Endothelial cell of umbilical vein (primary cell): ENCODE measurements around the gene C9orf153.

Source experiments
- EZH2 ChIP-seq: IDR thresholded peaks from 2 replicates; pipeline ENCODE4 v1.6.1; 2012; ENCODE audit warnings: borderline replicate concordance, low read depth, mild to moderate bottlenecking, moderate library complexity, low read length, inconsistent platforms; ENCODE audit not compliant: severe bottlenecking
- FOS ChIP-seq: IDR thresholded peaks from 2 replicates; pipeline ENCODE4 v1.6.1; 2011; ENCODE audit warnings: mild to moderate bottlenecking, low read length, moderate library complexity, borderline replicate concordance; ENCODE audit not compliant: insufficient read depth
- GATA2 ChIP-seq: IDR thresholded peaks from 2 replicates; pipeline ENCODE4 v1.7.0; 2011; ENCODE audit warnings: low read depth, mild to moderate bottlenecking, moderate library complexity, mixed read lengths, low read length; ENCODE audit not compliant: insufficient read length, insufficient read depth
- MAX ChIP-seq: IDR thresholded peaks from 2 replicates; pipeline ENCODE4 v1.6.1; 2011; ENCODE audit not compliant: insufficient read depth, insufficient read length
- MYC ChIP-seq: IDR thresholded peaks from one replicate; pipeline ENCODE4 v1.6.1; 2011; ENCODE audit warnings: mild to moderate bottlenecking, low read depth, low read length
- POLR2A ChIP-seq: IDR thresholded peaks from 2 replicates; pipeline ENCODE4 v1.6.1; 2012; ENCODE audit warnings: low read depth, mild to moderate bottlenecking, control low read depth, low read length
- POLR2AphosphoS5 ChIP-seq: IDR thresholded peaks from 2 replicates; pipeline ENCODE4 v1.6.1; 2012; ENCODE audit warnings: low read depth, mild to moderate bottlenecking, control low read depth, low read length, moderate library complexity; ENCODE audit not compliant: insufficient read depth
- TF ChIP-seq, protein P1 (sequence below), 2 donors: IDR thresholded peaks; 1 replicate in 1 of 2; 2 replicates in 1 of 2; pipeline ENCODE4 v1.5.1; 2011; ENCODE audit warnings: low read length in 2 of 2, mild to moderate bottlenecking in 2 of 2, moderate library complexity in 2 of 2, control low read depth in 1 of 2, inconsistent platforms in 1 of 2, low read depth in 1 of 2; ENCODE audit not compliant: insufficient read depth in 1 of 2; ENCODE audit errors: extremely low read depth in 1 of 2

GRCh38 chr9:86248746-86249145, 10.7 kb downstream of the C9orf153 start:
- TF ChIP-seq, protein P1, sequence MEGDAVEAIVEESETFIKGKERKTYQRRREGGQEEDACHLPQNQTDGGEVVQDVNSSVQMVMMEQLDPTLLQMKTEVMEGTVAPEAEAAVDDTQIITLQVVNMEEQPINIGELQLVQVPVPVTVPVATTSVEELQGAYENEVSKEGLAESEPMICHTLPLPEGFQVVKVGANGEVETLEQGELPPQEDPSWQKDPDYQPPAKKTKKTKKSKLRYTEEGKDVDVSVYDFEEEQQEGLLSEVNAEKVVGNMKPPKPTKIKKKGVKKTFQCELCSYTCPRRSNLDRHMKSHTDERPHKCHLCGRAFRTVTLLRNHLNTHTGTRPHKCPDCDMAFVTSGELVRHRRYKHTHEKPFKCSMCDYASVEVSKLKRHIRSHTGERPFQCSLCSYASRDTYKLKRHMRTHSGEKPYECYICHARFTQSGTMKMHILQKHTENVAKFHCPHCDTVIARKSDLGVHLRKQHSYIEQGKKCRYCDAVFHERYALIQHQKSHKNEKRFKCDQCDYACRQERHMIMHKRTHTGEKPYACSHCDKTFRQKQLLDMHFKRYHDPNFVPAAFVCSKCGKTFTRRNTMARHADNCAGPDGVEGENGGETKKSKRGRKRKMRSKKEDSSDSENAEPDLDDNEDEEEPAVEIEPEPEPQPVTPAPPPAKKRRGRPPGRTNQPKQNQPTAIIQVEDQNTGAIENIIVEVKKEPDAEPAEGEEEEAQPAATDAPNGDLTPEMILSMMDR (IDR thresholded peaks at IDR 0.05; ENCODE audit: extremely low read depth in 1 of 2, insufficient read depth in 1 of 2, low read depth in 1 of 2, low read length in 2 of 2): no peak
- TF ChIP-seq MAX (no peak), EZH2 (no peak), POLR2AphosphoS5 (no peak), POLR2A (no peak), GATA2 (no peak), MYC (no peak), FOS (no peak)
